ENCODE results near the gene PELI2.

PELI2 gene

DNA sequence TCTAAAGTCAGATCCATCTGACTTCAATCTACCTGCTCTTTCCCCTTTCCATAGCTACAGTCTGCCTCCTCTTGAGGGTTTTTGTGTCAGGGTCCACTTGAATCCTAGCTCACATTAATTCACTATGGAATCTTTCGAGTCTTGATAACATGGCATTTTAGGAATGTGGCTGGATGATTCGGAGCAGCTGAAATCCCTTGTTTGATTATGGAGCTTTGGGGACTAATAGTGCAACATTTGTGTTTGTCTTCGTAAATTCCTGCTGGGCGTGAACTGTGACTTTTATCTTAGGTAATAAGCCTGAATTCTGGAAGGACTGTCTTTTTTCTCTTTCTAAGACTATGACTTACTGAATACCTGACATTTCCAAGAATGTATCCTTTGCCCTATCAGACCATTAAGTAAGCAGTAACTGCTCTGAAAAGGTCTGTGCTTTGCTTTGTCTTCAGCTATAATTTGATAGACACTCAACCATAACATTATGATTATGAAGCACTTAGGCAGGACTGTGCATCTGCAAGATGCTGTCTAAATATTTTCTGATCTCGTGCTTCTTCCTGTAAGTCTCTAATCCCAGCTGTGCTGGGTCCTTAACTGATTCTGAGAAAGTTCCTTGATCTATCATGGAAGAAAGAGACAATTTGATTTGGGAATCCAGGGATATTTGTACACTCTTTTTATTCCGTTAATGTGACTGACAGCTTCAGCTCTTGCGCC, 19.0 kb upstream of the PELI2 start:
- no peak for FAIRE-seq
- TF ChIP-seq POLR2A (IDR thresholded peaks at IDR 0.05; ENCODE audit: low read depth, low read length) (no peak), POLR2AphosphoS5 (IDR thresholded peaks at IDR 0.05; ENCODE audit: low read depth, low read length) (no peak), TAF1 (IDR thresholded peaks at IDR 0.05; ENCODE audit: borderline replicate concordance, low read depth, low read length) (no peak)
- no peak for DNase-seq (ENCODE audit: insufficient read length)

DNA sequence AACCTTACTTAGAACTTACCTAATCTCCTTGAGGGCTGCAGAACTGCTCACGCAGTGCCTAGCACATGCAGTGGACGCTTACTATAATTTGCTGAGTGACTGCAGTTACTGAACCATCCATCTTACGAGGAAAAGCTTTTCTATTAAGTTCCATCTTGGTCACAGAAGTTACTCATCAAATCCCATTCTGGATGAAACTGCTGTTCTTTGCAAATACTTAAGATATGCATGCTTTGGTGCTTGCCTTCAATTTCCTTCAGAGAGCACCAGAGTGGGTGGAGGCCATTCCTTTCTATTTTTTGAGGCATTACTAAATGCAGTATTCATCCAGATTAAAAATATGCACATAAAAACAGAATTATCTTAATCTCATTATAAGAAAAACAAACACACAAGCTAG, 17.7 kb upstream of the PELI2 start:
- TF ChIP-seq POLR2A (IDR thresholded peaks at IDR 0.05; ENCODE audit: low read depth, low read length) (no peak), POLR2AphosphoS5 (IDR thresholded peaks at IDR 0.05; ENCODE audit: low read depth, low read length) (no peak), TAF1 (IDR thresholded peaks at IDR 0.05; ENCODE audit: borderline replicate concordance, low read depth, low read length) (no peak)
- FAIRE-seq (no peak), DNase-seq (ENCODE audit: insufficient read length) (no peak)

DNA sequence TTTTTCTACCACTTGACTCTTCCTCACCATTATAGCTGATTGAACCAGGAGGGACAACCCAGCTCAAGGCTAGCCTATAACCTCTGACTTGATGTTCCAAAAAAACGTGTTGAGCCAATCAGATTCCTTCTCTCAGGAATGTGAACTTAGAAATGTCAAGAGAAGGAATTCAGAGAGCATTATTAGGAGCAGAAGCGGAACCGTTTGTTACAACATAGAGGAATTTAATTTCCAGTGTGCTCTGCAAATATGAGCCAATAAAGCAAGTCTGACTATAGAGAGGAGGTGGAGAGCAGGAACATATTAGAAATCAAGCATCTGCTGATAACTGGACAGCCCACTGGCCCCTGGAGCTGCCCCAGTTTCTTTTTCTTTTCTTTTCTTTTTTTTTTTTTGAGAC, 15.3 kb upstream of the PELI2 start:
- no peak for DNase-seq (ENCODE audit: insufficient read length)
- no peak for FAIRE-seq
- TF ChIP-seq TAF1 (IDR thresholded peaks at IDR 0.05; ENCODE audit: borderline replicate concordance, low read depth, low read length) (no peak), POLR2A (IDR thresholded peaks at IDR 0.05; ENCODE audit: low read depth, low read length) (no peak)

DNA sequence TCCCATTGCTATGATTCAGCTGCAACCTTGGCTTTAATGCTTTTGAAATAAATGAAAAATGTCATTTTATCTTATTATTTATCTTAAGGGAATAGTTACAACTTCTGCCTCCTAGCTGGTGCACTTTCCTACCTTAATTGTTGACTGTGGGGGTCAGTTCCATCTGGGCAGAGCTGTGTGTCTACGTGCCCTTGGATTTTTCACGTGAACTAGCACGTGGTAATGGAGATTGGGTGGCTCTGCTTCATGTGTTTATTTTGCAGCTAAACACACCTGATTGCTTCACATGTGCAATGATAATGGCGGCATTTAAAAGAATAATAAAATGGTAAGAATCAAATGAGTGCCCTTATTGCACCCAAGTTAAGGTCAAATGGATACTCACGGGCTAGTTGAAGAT, 10.6 kb upstream of the PELI2 start:
- no peak for DNase-seq (ENCODE audit: insufficient read length)
- no peak for TF ChIP-seq POLR2AphosphoS5 (IDR thresholded peaks at IDR 0.05; ENCODE audit: low read depth, low read length)
- no peak for TF ChIP-seq TAF1 (IDR thresholded peaks at IDR 0.05; ENCODE audit: borderline replicate concordance, low read depth, low read length)
- no peak for TF ChIP-seq POLR2A (IDR thresholded peaks at IDR 0.05; ENCODE audit: low read depth, low read length)
- no peak for FAIRE-seq

DNA sequence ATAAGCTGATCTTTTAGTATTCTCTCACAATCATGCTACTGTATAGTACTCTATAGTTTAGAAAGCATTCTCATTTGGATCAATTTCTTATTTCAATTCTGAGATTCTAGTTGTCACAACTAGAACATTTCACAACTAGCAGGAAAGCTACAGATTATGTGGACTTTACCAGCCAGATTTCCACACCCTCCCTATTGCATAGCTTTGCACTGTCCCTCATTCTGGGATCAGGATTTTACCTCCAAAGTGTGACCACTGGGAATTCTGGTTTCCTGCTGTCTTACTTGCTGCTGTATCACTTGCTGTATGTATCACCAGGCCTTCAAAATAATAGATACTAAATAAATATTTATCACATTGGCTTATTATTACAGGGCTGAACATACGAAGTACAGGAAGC, 10.2 kb upstream of the PELI2 start:
- DNase-seq (ENCODE audit: insufficient read length) (no peak), FAIRE-seq (no peak)
- TF ChIP-seq POLR2AphosphoS5 (IDR thresholded peaks at IDR 0.05; ENCODE audit: low read depth, low read length), result no peak
- TF ChIP-seq TAF1 (IDR thresholded peaks at IDR 0.05; ENCODE audit: borderline replicate concordance, low read depth, low read length), result no peak
- no peak for TF ChIP-seq POLR2A (IDR thresholded peaks at IDR 0.05; ENCODE audit: low read depth, low read length)

DNA sequence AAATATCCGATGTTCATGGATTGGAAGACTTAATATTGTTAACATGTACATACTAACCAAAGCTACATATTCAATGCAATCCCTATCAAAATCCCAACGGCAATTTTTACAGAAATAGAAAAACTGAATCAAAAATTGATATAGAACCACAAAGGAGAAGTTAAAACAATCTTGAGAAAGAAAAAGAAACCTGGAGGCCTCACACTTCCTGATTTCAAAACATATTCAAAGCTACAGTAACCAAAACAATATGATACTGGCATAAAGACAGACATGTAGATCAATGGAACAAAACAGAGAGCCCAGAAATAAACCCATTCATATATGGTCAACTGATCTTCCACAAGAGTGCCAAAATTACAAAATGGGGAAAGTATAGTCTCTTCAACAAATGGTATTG, 5.4 kb upstream of the PELI2 start:
- FAIRE-seq (no peak), DNase-seq (ENCODE audit: insufficient read length) (no peak)
- no peak for TF ChIP-seq TAF1 (IDR thresholded peaks at IDR 0.05; ENCODE audit: borderline replicate concordance, low read depth, low read length)
- TF ChIP-seq POLR2AphosphoS5 (IDR thresholded peaks at IDR 0.05; ENCODE audit: low read depth, low read length), result no peak
- TF ChIP-seq POLR2A (IDR thresholded peaks at IDR 0.05; ENCODE audit: low read depth, low read length), result no peak

DNA sequence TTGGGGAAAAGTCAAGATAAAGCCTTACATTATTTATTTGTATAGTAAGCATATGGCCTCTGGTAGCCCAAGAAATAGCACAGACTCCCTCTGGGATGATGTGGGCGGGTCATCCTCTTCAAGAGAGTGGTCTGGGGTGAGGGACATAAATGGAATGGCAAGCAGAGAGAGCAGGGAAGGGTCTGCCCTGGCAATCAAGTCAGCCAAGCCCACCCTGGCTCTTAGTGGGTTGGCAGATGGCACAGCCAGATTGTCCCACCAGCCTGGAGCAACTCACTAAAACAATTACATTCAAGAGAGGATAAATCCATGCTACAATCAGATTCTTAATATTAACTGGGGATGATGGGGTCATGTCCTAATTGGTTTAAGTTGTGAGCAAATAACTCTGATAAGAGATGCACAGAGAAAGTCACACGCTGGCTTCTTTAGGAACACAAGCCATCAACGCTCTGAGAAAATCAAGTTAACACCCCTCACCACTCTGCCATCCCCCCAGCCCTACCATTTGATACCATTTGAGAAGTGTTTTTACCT, 2.8 kb upstream of the PELI2 start:
- no peak for TF ChIP-seq POLR2AphosphoS5 (IDR thresholded peaks at IDR 0.05; ENCODE audit: low read depth, low read length)
- no peak for TF ChIP-seq POLR2A (IDR thresholded peaks at IDR 0.05; ENCODE audit: low read depth, low read length)
- no peak for FAIRE-seq
- no peak for DNase-seq (ENCODE audit: insufficient read length)

DNA sequence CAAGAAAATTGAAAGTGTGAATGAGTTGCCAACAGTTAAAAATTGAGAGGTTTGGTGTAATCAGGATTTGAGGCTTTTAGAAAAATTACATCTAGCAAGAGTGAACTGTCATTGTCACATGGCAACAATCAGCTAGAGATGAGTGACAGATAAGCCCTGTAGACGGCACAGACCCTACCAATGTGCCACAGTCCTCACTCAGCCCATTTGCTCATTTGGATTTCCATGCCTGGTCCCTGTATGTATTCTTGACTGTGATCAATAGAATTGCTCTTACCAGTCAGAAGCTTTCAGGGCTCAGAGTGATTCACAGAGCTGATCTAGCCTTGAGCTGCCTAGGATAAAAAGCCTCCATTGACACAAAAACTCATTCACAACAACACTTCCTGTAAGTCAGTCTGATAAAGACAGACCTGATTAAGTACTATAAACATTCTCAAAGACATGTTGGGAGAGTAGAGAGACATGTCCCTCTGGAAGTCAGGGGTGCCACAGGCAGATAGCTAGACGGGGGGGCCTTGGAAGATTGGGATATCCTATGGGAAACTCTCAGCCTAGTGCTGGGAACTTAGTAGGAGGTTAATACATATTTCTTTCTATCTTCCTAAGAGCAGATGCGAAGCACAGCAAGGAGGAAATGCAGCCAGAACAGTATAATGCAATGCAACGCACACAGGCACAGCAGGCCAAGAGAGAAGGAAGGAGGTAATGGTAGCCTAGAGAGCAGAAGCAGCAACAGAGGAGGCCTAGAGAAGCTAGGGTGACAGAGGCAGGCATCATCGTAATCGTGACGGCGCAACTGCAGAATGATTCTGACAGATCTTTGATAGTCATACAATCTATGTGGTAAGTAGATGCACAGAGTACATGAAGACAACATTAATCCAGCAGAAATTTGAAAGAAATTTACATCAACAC, 2.0 kb upstream of the PELI2 start:
- TF ChIP-seq POLR2A (IDR thresholded peaks at IDR 0.05; ENCODE audit: low read depth, low read length), result no peak
- TF ChIP-seq TAF1 (IDR thresholded peaks at IDR 0.05; ENCODE audit: borderline replicate concordance, low read depth, low read length), result no peak
- no peak for TF ChIP-seq POLR2AphosphoS5 (IDR thresholded peaks at IDR 0.05; ENCODE audit: low read depth, low read length)
- FAIRE-seq, result no peak
- no peak for DNase-seq (ENCODE audit: insufficient read length)

DNA sequence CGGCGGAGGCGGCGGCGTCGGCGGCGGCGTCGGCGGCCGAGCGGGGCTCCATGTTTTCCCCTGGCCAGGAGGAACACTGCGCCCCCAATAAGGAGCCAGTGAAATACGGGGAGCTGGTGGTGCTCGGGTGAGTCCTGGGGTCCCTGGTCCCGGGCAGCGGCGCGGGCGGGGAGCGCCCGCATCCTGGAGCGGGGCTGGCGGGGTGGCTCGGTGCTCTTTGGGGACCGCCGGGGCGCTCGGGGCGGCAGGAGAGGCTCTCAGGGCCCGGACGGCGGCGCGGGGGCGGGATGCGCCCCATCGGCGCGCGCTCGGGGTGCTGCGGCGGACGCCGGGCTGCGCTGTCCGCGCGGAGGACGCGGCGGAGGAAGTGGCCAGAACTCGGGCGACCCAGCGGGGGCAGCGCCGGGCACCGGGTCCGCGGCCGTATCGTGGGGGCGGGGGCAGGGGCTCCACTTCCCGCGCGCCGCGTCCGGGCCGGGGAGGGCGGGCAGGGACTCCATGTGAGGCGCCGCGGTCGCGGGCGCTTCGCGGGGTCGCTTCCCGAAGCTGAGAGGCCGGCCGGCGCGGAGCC, 485 bp downstream of the PELI2 start:
- no peak for FAIRE-seq
- peak; percentile 6 for DNase-seq (ENCODE audit: insufficient read length)
- TF ChIP-seq POLR2A (IDR thresholded peaks at IDR 0.05; ENCODE audit: low read depth, low read length), result no peak
- no peak for TF ChIP-seq TAF1 (IDR thresholded peaks at IDR 0.05; ENCODE audit: borderline replicate concordance, low read depth, low read length)
- no peak for TF ChIP-seq POLR2AphosphoS5 (IDR thresholded peaks at IDR 0.05; ENCODE audit: low read depth, low read length)

DNA sequence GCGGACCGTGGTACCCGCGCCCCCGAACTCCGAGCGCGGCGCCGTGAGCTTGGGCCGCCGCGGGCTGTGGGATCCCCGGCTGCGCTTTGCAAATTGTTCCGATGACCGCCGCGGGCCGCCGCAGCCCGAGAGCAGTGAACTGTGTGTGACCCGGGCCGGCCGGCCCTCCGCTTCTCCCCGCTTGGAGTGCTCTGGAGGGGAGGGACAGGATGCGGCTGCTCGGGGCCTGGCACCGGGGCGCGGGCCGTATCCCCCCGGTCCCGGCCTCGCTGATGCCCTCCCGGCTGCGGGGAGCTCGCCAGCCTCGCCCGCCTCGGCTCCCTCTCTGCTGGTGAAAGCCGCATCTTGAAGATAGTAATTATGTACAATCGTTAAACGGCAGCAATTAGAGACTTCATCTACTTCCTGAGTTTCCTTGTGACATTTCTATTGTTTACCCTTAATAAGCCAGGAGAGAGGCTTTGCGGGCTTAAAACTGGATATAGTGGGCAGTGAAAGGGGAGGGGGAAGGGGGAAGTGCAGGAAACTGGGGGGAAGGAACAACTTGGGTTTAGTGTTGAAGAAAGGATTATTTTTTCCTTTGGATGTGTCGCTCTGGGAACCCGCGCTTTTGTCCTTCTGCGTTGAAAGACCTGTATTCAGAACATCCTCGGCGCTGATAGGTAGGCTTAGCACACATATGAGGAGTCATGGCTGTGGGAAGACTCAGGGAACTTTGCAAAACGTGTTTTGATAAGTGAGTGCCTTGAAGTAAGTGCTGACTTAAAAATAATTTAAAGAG, 1.2 kb downstream of the PELI2 start:
- no peak for TF ChIP-seq POLR2AphosphoS5 (IDR thresholded peaks at IDR 0.05; ENCODE audit: low read depth, low read length)
- TF ChIP-seq POLR2A (IDR thresholded peaks at IDR 0.05; ENCODE audit: low read depth, low read length), result no peak
- no peak for TF ChIP-seq TAF1 (IDR thresholded peaks at IDR 0.05; ENCODE audit: borderline replicate concordance, low read depth, low read length)
- DNase-seq (ENCODE audit: insufficient read length) (peak; percentile 8), FAIRE-seq (no peak)
